ENCODE results near the gene ARL3.

Gene ARL3

GRCh38 chr10:102634686-102635085 is 79.5 kb downstream of the ARL3 start:
- no peak for DNase-seq (ENCODE audit: low read depth)

GRCh38 chr10:102633848-102634247 is 80.3 kb downstream of the ARL3 start:
- no peak for DNase-seq (ENCODE audit: low read depth)

DNA sequence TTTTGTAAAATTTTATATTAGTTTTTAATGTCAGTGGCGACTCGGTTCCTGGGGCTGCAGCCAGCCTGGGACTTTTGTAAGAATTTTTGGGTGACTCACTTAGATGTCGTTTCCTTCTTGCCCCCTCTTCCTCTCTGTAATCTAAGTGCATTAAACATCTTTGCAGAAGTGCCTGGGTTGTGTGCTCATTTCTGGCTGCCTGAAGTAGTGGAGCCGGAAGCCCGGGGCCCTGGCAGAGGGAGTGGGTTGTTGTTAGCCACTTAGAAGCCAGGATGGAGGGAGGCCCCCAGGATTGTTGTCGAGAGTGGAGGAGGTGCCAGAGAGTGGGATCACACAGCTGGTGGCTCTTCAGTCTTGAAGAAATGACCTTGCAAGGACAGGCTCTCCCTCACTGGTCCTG is 80.9 kb downstream of the ARL3 start:
- no peak for DNase-seq (ENCODE audit: low read depth)

DNA sequence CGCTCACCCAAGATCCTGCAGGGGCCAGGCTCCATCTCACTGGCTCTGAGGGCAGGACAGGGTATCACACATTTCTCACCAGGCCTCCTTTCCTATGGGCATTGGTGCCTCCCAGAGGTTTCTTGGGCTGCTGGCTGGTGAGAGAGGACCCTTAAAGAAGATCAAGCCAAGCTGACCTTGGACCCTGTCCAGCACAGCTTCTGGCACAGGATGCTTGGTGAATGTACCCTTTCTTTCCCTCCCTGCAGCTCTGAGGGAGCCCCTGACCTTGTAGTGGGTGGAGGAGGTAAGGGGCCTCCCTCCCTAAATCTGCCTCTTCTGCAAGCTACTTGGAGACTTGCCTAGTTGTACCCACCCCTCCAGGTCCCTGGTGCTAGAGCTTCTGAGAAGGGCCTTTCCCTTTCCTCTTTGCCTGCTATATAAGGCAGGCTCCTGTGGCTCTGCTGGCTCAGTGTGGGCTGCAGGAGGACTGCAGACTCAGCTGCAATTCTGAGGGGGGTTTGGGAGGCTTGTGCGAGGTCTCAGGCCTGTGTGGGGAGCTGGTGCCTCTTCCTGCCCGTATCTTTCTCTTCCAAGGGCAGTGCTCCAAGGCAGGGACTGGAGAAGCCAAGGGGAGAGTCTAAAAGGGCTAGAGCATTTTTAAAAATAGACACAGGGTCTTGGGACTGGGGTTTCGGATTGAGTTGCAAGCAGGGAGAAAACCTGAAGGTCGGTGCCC is 81.6 kb downstream of the ARL3 start:
- DNase-seq (ENCODE audit: low read depth), result no peak

DNA sequence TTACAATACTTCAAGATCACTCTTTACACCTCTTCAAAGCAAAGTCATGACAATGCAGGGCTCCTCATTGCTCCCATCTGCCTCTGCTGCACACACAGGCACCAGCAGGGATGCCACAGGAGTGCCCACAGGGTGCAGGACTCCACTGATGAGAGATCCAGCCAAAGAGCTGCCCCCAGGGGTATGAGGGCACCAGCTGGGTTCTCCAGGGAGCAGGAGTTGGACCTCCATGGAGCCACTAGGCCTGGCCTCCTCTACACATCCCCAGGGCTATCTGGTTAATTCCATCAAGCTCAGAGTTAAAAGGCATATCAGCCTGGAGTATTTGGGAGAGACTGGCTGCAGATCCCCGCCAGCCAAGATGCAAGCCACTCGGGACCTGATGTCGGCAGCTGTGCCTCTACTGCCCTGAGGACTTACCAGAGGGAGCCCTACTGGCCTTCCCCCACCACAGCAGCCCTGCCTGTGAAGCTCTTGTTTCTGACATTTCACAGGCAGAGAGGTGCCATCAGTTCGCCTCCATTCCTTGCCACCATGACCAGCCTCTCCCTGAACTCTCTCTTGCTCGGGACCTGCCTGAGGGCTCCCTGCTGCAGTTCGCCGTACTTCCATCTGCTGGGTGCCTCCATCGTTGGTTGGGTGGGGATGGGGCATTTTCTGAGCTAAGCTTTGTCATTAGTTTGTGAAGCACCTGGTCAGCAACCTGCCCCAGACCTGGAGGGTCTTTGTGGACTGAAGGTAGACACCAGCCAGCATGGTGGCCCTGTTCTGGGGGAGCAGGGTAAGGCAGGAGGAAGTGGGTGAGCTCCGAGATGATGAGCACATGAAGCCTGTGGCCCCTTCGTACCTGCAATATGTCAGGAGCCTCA is 82.4 kb downstream of the ARL3 start:
- DNase-seq (ENCODE audit: low read depth), result no peak

- no peak for DNase-seq (ENCODE audit: low read depth)
Measured at GRCh38 chr10:102630663-102631062, 83.5 kb downstream of the ARL3 start.

- DNase-seq (ENCODE audit: low read depth), result no peak
Measured at GRCh38 chr10:102629661-102630614, 84.3 kb downstream of the ARL3 start.

GRCh38 chr10:102628451-102628911 is 85.7 kb downstream of the ARL3 start:
- DNase-seq (ENCODE audit: low read depth), result no peak

GRCh38 chr10:102627736-102628293 is 86.4 kb downstream of the ARL3 start:
- DNase-seq (ENCODE audit: low read depth), result no peak

DNA sequence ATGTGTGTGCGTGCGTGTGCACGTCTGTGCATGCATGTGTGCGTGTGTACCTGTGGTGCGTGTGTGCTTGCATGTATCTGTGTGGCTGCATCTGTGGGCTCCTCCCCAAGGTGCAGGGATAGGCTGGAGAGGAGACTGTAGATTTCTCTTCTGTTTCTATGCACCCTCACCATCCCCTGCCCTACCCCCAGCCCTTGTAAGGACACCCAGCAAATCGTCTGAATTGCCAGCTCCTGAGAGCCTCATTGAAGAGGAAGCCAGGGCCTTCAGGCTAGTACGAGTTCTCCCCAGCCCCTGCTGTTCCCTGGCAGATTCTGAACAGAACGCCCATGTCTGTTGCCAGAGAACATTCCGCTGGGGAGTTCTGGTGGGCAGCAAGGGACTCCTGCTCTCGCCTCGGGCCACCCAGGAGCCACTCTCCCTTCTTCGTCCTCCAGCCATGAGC is 86.9 kb downstream of the ARL3 start:
- no peak for DNase-seq (ENCODE audit: low read depth)

- DNase-seq (ENCODE audit: low read depth), result no peak
Measured at GRCh38 chr10:102626026-102626685, 88.0 kb downstream of the ARL3 start.

GRCh38 chr10:102624751-102625645 is 89.2 kb downstream of the ARL3 start:
- DNase-seq (ENCODE audit: low read depth), result no peak

DNA sequence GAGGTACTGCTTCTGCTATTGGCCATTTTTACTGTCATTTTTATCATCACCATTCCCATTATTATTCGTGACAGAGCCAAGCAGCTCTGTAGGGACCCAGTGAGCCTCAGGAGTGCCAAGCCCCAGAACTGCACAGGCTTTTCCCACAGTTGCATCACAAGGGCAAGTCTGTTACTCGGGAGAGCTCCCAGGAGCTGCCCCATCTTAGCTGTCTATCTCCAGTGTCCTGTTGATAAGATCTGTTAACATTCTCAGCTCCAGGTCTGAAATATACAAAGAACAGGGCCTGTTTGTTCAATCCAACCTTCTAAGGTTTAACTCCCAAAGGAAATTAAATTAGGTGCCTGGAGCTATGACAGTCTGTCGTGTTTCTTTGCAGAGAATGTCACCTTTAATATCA is 90.1 kb downstream of the ARL3 start:
- no peak for DNase-seq (ENCODE audit: low read depth)

Data from stimulated activated CD8-positive, alpha-beta memory T cell treated with anti-CD3 and anti-CD28 coated beads, Interleukin-4, amount 100 ng/mL, for 24 hours (primary cell).